Kidney (tissue), 14 donors: ENCODE measurements around the gene PIH1D1. TPM values are rescaled to one million over a fixed set of nuclear protein-coding genes. Genes with fewer than 3 reads are reported as not detected.
"Not testable (repeated sequence)": the region's sequence is repeated elsewhere in the genome, so short reads cannot be mapped to it uniquely, and the experiment has no call there.

Experiments
- DNase-seq, 5 donors: peaks; one replicate each; pipeline ENCODE4 v3.0.0-alpha.2; 2013 to 2020
- FAIRE-seq: peaks from 2 replicates; lab custom pipeline; 2012; peaks lifted over from hg19 to GRCh38; lab: Jason Lieb, UNC
- H3K27ac ChIP-seq, 2 donors: one replicate each; pipeline ENCODE4 v1.7.0; 2013; ENCODE audit warnings: low read depth in 2 of 2, low read length in 2 of 2, inconsistent platforms in 1 of 2
- H3K27me3 ChIP-seq: one replicate; pipeline ENCODE4 v1.7.1; 2013; ENCODE audit warnings: low read length, inconsistent platforms; ENCODE audit not compliant: control insufficient read depth, insufficient read depth
- H3K36me3 ChIP-seq, 3 donors: one replicate each; pipeline versions ENCODE4 v1.7.0 to v1.7.1; 2013; ENCODE audit warnings: low read length in 3 of 3, control low read depth in 1 of 3, inconsistent platforms in 1 of 3; ENCODE audit not compliant: insufficient read depth in 3 of 3, control insufficient read depth in 2 of 3
- H3K4me1 ChIP-seq, 3 donors: one replicate each; pipeline versions ENCODE4 v1.7.0 to v1.7.1; 2013; ENCODE audit warnings: low read length in 3 of 3, inconsistent platforms in 1 of 3, low read depth in 1 of 3; ENCODE audit not compliant: control insufficient read depth in 2 of 3, insufficient read depth in 2 of 3
- H3K4me3 ChIP-seq, 3 donors: one replicate each; pipeline versions ENCODE4 v1.7.0 to v1.8.1; 2013; ENCODE audit warnings: low read length in 3 of 3, control low read depth in 1 of 3, inconsistent platforms in 1 of 3
- H3K9ac ChIP-seq, 3 donors: one replicate each; pipeline versions ENCODE4 v1.7.0 to v1.7.1; 2013; ENCODE audit warnings: low read length in 3 of 3, control low read depth in 1 of 3, inconsistent platforms in 1 of 3
- H3K9me3 ChIP-seq, 3 donors: one replicate each; pipeline versions ENCODE4 v1.7.0 to v1.7.1; 2013; ENCODE audit warnings: low read length in 3 of 3, control low read depth in 1 of 3, inconsistent platforms in 1 of 3; ENCODE audit not compliant: control insufficient read depth in 2 of 3, insufficient read depth in 1 of 3
- CTCF ChIP-seq: IDR thresholded peaks from 3 replicates; pipeline ENCODE4 v1.5.1; 2012; ENCODE audit warnings: mild to moderate bottlenecking, moderate library complexity, borderline replicate concordance; ENCODE audit not compliant: insufficient read depth; ENCODE audit errors: extremely low read depth
- intact Hi-C: fragments of 100-400 bp; cut with DNase I; formaldehyde crosslinking; loops from one replicate; pipeline ENCODE4 v1.11.1; 2022
- polyA plus RNA-seq: library from polyadenylated mRNA; stranded (reverse); fragments of 350-450 nt; fragmentation: Illumina TruSeq; extraction: RNeasy Lipid Tissue Mini Kit (QIAGEN cat#74804); gene quantifications from one replicate; pipeline ENCODE4 v1.2.3, GENCODE V29; 2014; ENCODE audit warnings: low read depth, low replicate concordance; ENCODE audit not compliant: insufficient read depth
- total RNA-seq: library from RNA; stranded (reverse); fragmentation: NEBNext Ultra II Directional; extraction: Animal tissue kit (Norgen Biotek cat#: 25700); gene quantifications from one replicate; pipeline ENCODE4 v1.2.1, GENCODE V29; 2021
- donor health status: control.
- donor health status: control.
- donor health status: control.
- donor health status: control.
- donor health status: control.
- donor health status: DM: yes; HTN: yes; CAD: no.
- donor health status: Normal renal cell carcinoma (clear cell type).

PIH1D1 gene
- total and polyA plus RNA-seq, 2 donors from 2014 or later: 74.0 to 97.2 TPM

DNA sequence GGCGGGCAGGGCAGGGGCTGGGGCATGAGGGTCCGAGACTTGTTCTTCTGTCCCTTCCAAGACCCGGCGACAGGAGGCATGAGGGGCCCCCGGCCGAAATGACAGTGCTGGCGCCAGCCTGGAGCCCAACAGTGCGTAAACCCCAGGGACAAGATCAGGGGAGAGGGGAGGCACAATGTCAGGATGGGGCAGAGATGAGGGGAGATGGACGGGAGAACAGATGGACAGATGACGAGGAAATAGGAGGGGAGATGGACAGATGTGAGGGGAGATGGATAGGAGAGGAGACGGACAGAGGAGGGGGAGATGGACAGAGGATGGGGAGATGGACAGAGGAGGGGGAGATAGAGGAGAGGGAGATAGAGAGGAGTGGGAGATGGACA lies 22.9 kb upstream of the PIH1D1 start:
- no peak for FAIRE-seq
- Histone ChIP-seq H3K4me3 (peak overlapping the region in 2 of 3 donors; percentile 39 to 75), H3K36me3 (no peaks in the 10 kb centered on the region), H3K27ac (peak overlapping the region; percentile 76 to 88), H3K27me3 (no peaks in the 10 kb centered on the region), H3K9ac (peak overlapping the region in 2 of 3 donors; percentile 60 to 86), H3K4me1 (peaks cover 0 to 9% (median 0%) of the 10 kb centered on the region in 3 donors), H3K9me3 (no peaks in the 10 kb centered on the region)
- TF ChIP-seq CTCF: no peak
- intact Hi-C loops: no loop called here
- DNase-seq: peak in 1 of 5 donors; percentile 13

- intact Hi-C loops: no loop called here
These were observed 22.4 kb upstream of the PIH1D1 start, which contains the start of gene FLT3LG for GRCh38 chr19:49473868-49474541. Gene FLT3LG, plus strand, starts transcription at chr19:49474215. Its CDS starts 425 bp downstream, at chr19:49474640.

DNA sequence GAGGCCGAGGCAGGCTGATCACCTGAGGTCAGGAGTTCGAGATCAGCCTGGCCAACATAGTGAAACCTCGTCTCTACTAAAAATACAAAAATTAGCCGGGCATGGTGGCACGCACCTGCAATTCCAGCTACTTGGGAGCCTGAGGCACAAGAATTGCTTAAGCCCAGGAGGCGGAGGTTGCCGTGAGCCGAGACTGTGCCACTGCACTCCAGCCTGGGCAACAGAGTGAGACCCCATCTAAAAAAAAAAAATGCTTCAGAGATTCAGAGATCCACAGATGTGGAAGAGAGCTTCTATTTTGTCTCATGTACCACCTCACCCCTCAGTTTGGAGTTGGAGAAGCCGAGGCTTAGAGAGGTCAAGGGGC lies 21.9 kb upstream of the PIH1D1 start:
- H3K27ac ChIP-seq, DNase-seq, H3K9me3 ChIP-seq, FAIRE-seq, intact Hi-C loops, H3K27me3 ChIP-seq, H3K36me3 ChIP-seq: not testable (repeated sequence)
- Histone ChIP-seq H3K4me3 (peak overlapping the region in 2 of 3 donors; percentile 39 to 75), H3K4me1 (peaks cover 0 to 10% (median 0%) of the 10 kb centered on the region in 3 donors), H3K9ac (peak overlapping the region in 1 of 3 donors; percentile 86)

More at GRCh38 chr19:49473868-49474541, 22.4 kb upstream of the PIH1D1 start, which contains the start of gene FLT3LG:
- no peak for FAIRE-seq
- Histone ChIP-seq H3K36me3 (no peaks in the 10 kb centered on the region), H3K4me3 (peak within 1 kb of the TSS; percentile 39 to 75 (median 42)), H3K9me3 (no peaks in the 10 kb centered on the region), H3K27me3 (no peaks in the 10 kb centered on the region), H3K4me1 (peaks cover 0 to 9% (median 0%) of the 10 kb centered on the region in 3 donors), H3K9ac (peak within 1 kb of the TSS in 2 of 3 donors; percentile 60 to 86), H3K27ac (peak within 1 kb of the TSS; percentile 76 to 88)
- peak; percentile 71 to 91 (median 84) for DNase-seq
- peak; percentile 89 for TF ChIP-seq CTCF

- peaks cover 0 to 10% (median 0%) of the 10 kb centered on the region in 3 donors for H3K4me1 ChIP-seq
- no peaks in the 10 kb centered on the region for H3K27me3 ChIP-seq
- no peaks in the 10 kb centered on the region for H3K36me3 ChIP-seq
- H3K27ac ChIP-seq: no peak overlapping the region
- no peak overlapping the region for H3K4me3 ChIP-seq
- TF ChIP-seq CTCF: no peak
- DNase-seq (no peak), FAIRE-seq (no peak)
- H3K9me3 ChIP-seq: no peaks in the 10 kb centered on the region
- intact Hi-C loops: no loop called here
- H3K9ac ChIP-seq: no peak overlapping the region
These were observed 21.3 kb upstream of the PIH1D1 start for GRCh38 chr19:49472936-49473335.
